B cell (primary cell): ENCODE measurements around the gene NCKAP1.

Experiments
- EZH2 ChIP-seq: IDR thresholded peaks from 2 replicates; pipeline ENCODE4 v1.6.1; 2012; ENCODE audit warnings: borderline replicate concordance, low read depth, mild to moderate bottlenecking, moderate library complexity, low read length; ENCODE audit not compliant: insufficient read depth, poor library complexity, severe bottlenecking
- TF ChIP-seq, protein P1 (sequence below): fragments of 200-600 bp; IDR thresholded peaks from one replicate; pipeline ENCODE4 v1.8.0; 2022; ENCODE audit warnings: antibody characterized with exemption, mild to moderate bottlenecking

DNA sequence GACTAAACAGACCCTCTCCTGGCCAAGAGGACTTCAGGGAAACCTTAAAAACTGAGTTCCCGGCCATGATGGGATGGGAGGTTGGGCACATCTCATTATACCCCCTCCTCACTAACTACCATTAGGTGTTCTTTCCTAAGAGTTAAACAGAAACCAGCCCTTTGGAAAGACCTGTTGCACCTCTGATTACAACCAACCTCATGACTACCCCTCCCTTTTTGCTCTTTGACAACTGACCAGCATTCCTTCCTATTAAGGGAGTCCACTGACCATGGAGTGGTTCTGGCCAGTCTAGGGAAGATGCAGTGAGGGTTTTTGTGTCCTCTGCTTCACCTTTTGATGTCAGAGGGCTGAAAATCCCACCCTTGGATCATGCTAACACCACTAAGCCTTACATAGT is 127.3 kb downstream of the NCKAP1 start:
- TF ChIP-seq, protein P1, sequence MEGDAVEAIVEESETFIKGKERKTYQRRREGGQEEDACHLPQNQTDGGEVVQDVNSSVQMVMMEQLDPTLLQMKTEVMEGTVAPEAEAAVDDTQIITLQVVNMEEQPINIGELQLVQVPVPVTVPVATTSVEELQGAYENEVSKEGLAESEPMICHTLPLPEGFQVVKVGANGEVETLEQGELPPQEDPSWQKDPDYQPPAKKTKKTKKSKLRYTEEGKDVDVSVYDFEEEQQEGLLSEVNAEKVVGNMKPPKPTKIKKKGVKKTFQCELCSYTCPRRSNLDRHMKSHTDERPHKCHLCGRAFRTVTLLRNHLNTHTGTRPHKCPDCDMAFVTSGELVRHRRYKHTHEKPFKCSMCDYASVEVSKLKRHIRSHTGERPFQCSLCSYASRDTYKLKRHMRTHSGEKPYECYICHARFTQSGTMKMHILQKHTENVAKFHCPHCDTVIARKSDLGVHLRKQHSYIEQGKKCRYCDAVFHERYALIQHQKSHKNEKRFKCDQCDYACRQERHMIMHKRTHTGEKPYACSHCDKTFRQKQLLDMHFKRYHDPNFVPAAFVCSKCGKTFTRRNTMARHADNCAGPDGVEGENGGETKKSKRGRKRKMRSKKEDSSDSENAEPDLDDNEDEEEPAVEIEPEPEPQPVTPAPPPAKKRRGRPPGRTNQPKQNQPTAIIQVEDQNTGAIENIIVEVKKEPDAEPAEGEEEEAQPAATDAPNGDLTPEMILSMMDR: no peak
- no peak for TF ChIP-seq EZH2
